Astrocyte of the spinal cord (primary cell): ENCODE data around the gene SLC38A8.
A peak's percentile ranks its signal among the peaks of the same experiment; 100 is the strongest.

Experiments used
- DNase-seq: peaks from one replicate; pipeline ENCODE4 v3.0.0; 2011; ENCODE audit warnings: low read depth, low spot score
- H3K4me3 ChIP-seq: 2 replicates; pipeline ENCODE4 v1.5.1; 2011; ENCODE audit warnings: low read depth, mild to moderate bottlenecking, low read length, moderate library complexity
- CTCF ChIP-seq: IDR thresholded peaks from 2 replicates; pipeline ENCODE4 v1.5.1; 2012; ENCODE audit warnings: low read depth, mild to moderate bottlenecking, low read length, inconsistent platforms
- in situ Hi-C: cut with HindIII; loops from 2 replicates; pipeline ENCODE4 v1.10.0; 2017; ENCODE audit warnings: low sequenced_read_pairs

Gene SLC38A8

GRCh38 chr16:83996481-83997252 is 45.9 kb downstream of the SLC38A8 start:
- DNase-seq = no peak
- H3K4me3 ChIP-seq = no peak overlapping the region
- in situ Hi-C loops = no loop called here
- no peak for TF ChIP-seq CTCF

- no peak for TF ChIP-seq CTCF
- peak; percentile 74 for DNase-seq
- in situ Hi-C loops = no loop called here
Observed at GRCh38 chr16:83995754-83996153, 46.8 kb downstream of the SLC38A8 start.

GRCh38 chr16:83994703-83995102 is 47.9 kb downstream of the SLC38A8 start:
- no peak for DNase-seq
- H3K4me3 ChIP-seq = no peak overlapping the region
- TF ChIP-seq CTCF = no peak
- in situ Hi-C loops = no loop called here

More at GRCh38 chr16:83995754-83996153, 46.8 kb downstream of the SLC38A8 start:
- H3K4me3 ChIP-seq = no peak overlapping the region

- no peak for TF ChIP-seq CTCF
- in situ Hi-C loops = no loop called here
- H3K4me3 ChIP-seq = no peak overlapping the region
- peak; percentile 72 for DNase-seq
Observed at GRCh38 chr16:83994087-83994486, 48.5 kb downstream of the SLC38A8 start.

- DNase-seq = peak; percentile 61
- in situ Hi-C loops = no loop called here
- H3K4me3 ChIP-seq = no peak overlapping the region
- TF ChIP-seq CTCF = no peak
Observed at GRCh38 chr16:83992624-83993023, 50.0 kb downstream of the SLC38A8 start.

GRCh38 chr16:83990492-83990891 is 52.1 kb downstream of the SLC38A8 start:
- DNase-seq = no peak
- H3K4me3 ChIP-seq = no peak overlapping the region
- in situ Hi-C loops = no loop called here
- TF ChIP-seq CTCF = no peak
